Measurements from ENCODE around the gene PAPOLB. TPM values are rescaled to one million over a fixed set of nuclear protein-coding genes. Genes with fewer than 3 reads are reported as not detected.

The PAPOLB gene
- total RNA-seq, 1 donor from 2014 or later = 0.07 TPM

- no peaks in the 10 kb centered on the region for H3K36me3 Mint-ChIP-seq (ENCODE audit: low read depth)
- DNase-seq = no peak
- no peak overlapping the region for H3K4me3 Mint-ChIP-seq
- ChIA-PET POLR2A (no interaction called here), CTCF (no interaction called here)
- no peaks in the 10 kb centered on the region for H3K27me3 Mint-ChIP-seq
- no peak overlapping the region for H3K27ac Mint-ChIP-seq
- ATAC-seq (ENCODE audit: low read depth) = no peak
- no peaks in the 10 kb centered on the region for H3K9me3 Mint-ChIP-seq
- H3K4me1 Mint-ChIP-seq = no peaks in the 10 kb centered on the region
- no peak for TF ChIP-seq CTCF (IDR thresholded peaks at IDR 0.05)
- intact Hi-C loops (cut with micrococcal nuclease) = no loop called here
Measured at GRCh38 chr7:4837041-4837802, 24.6 kb downstream of the PAPOLB start.

- Mint-ChIP-seq H3K4me3 (no peak overlapping the region), H3K27me3 (no peaks in the 10 kb centered on the region), H3K9me3 (no peaks in the 10 kb centered on the region), H3K4me1 (no peaks in the 10 kb centered on the region), H3K27ac (no peak overlapping the region), H3K36me3 (ENCODE audit: low read depth) (no peaks in the 10 kb centered on the region)
- ATAC-seq (ENCODE audit: low read depth) (no peak), DNase-seq (no peak)
- CTCF ChIA-PET = no interaction called here
- no peak for TF ChIP-seq CTCF (IDR thresholded peaks at IDR 0.05)
- intact Hi-C loops (cut with micrococcal nuclease) = no loop called here
- POLR2A ChIA-PET = no interaction called here
Measured at GRCh38 chr7:4836206-4836661, 25.6 kb downstream of the PAPOLB start.

- DNase-seq (no peak), ATAC-seq (ENCODE audit: low read depth) (no peak)
- intact Hi-C loops (cut with micrococcal nuclease) = no loop called here
- H3K27ac Mint-ChIP-seq = no peak overlapping the region
- ChIA-PET CTCF (no interaction called here), POLR2A (no interaction called here)
- no peak overlapping the region for H3K4me3 Mint-ChIP-seq
- no peaks in the 10 kb centered on the region for H3K27me3 Mint-ChIP-seq
- no peaks in the 10 kb centered on the region for H3K4me1 Mint-ChIP-seq
- H3K36me3 Mint-ChIP-seq (ENCODE audit: low read depth) = no peaks in the 10 kb centered on the region
- H3K9me3 Mint-ChIP-seq = no peaks in the 10 kb centered on the region
- TF ChIP-seq CTCF (IDR thresholded peaks at IDR 0.05) = no peak
Measured at GRCh38 chr7:4835398-4836205, 26.2 kb downstream of the PAPOLB start.

GRCh38 chr7:4834601-4835397 lies 27.0 kb downstream of the PAPOLB start:
- no peak for DNase-seq
- no peak overlapping the region for H3K4me3 Mint-ChIP-seq
- ChIA-PET POLR2A (no interaction called here), CTCF (no interaction called here)
- TF ChIP-seq CTCF (IDR thresholded peaks at IDR 0.05) = no peak
- intact Hi-C loops (cut with micrococcal nuclease) = no loop called here
- H3K27me3 Mint-ChIP-seq = no peaks in the 10 kb centered on the region
- no peak overlapping the region for H3K27ac Mint-ChIP-seq
- no peaks in the 10 kb centered on the region for H3K36me3 Mint-ChIP-seq (ENCODE audit: low read depth)
- H3K4me1 Mint-ChIP-seq = peaks cover 4% of the 10 kb centered on the region
- no peaks in the 10 kb centered on the region for H3K9me3 Mint-ChIP-seq
- no peak for ATAC-seq (ENCODE audit: low read depth)

Data from activated B cell treated with CpG ODN at 0.5 μM for 24 hours (primary cell).